ENCODE results near the gene ENPP1. TPM values are rescaled to one million over a fixed set of nuclear protein-coding genes. Genes with fewer than 3 reads are reported as not detected.

The ENPP1 gene
- total RNA-seq, 1 experiment from 2014 or later = 2.8 TPM

DNA sequence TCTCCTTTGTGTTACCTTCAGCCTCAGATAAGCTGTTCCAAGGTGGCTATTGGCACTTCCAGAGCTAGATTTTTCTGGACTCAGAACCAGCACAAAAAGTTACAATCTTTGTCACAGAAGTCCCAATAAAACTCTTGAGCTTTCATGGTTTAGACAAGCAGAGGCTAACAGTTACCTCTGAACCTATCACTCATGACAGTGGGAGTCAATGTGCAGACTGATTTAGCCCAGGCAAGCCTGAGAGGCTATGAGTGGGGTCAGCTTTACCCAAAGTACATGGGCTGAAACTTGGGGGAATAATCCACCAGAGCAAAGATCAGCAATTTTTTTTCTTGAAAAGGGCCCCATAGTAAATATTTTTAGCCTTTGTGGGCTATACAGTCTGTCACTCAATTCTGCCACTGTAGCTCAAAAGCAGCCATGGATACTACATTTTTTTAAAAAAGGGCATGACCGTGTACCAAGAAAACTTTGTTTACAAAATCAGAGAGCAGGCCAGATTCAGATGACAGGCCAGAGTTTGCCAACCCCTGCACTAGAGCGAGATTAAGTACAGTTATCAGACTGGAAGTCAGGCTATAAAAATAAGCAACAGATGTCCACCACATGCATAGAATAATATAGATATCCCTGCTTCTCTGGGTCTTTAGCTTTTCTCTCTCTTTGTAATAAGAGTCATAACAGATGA is 123.4 kb downstream of the ENPP1 start:
- BruUV-seq (replicated peaks) = no TSS peak
- TF ChIP-seq, protein P1, sequence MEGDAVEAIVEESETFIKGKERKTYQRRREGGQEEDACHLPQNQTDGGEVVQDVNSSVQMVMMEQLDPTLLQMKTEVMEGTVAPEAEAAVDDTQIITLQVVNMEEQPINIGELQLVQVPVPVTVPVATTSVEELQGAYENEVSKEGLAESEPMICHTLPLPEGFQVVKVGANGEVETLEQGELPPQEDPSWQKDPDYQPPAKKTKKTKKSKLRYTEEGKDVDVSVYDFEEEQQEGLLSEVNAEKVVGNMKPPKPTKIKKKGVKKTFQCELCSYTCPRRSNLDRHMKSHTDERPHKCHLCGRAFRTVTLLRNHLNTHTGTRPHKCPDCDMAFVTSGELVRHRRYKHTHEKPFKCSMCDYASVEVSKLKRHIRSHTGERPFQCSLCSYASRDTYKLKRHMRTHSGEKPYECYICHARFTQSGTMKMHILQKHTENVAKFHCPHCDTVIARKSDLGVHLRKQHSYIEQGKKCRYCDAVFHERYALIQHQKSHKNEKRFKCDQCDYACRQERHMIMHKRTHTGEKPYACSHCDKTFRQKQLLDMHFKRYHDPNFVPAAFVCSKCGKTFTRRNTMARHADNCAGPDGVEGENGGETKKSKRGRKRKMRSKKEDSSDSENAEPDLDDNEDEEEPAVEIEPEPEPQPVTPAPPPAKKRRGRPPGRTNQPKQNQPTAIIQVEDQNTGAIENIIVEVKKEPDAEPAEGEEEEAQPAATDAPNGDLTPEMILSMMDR (IDR thresholded peaks at IDR 0.05; ENCODE audit: unreplicated experiment) = no peak
- intact Hi-C loops (cut with micrococcal nuclease) = no loop called here
- H3K4me3 Mint-ChIP-seq (ENCODE audit: unreplicated experiment) = no peak overlapping the region
- ChIA-PET CTCF (interaction anchor here (0.6 to 2.5 kb wide), 13 partner anchors 8 to 348 kb away, joined by 3 to 13 read pairs (median 4); no protein-coding TSS in a partner anchor), POLR2A (interaction anchor here (0.5 to 0.7 kb wide), 2 partner anchors 24 to 271 kb away, joined by 3 read pairs; no protein-coding TSS in a partner anchor)
- no peaks in the 10 kb centered on the region for H3K27me3 Mint-ChIP-seq (ENCODE audit: insufficient read depth, unreplicated experiment)
- H3K27ac Mint-ChIP-seq (ENCODE audit: low read depth, unreplicated experiment) = no peak overlapping the region
- H3K4me1 Mint-ChIP-seq (ENCODE audit: insufficient read depth, unreplicated experiment) = no peaks in the 10 kb centered on the region
- no peaks in the 10 kb centered on the region for H3K9me3 Mint-ChIP-seq (ENCODE audit: unreplicated experiment)
- H3K36me3 Mint-ChIP-seq (ENCODE audit: insufficient read depth, unreplicated experiment) = no peaks in the 10 kb centered on the region
- DNase-seq (ENCODE audit: unreplicated experiment) = no peak

DNA sequence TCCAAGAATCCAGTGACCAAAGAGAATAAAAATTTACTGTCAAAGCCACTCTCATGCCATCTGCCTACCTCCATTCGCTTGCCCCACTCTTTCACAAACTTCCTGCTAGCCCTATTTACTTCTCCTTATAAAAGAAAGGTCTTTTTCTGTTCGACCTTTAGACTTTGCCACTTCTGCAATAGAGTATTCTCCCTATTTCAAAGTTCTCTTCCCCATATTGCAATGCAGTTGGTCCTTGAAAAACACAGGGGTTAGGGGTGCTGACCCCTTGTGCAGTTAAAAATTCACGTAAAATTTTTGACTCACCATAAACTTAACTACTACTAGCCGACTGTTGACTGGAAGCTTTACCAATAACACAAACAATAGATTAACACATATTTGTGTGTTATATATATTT is 128.3 kb downstream of the ENPP1 start:
- BruUV-seq (replicated peaks) = no TSS peak
- Mint-ChIP-seq H3K36me3 (ENCODE audit: insufficient read depth, unreplicated experiment) (no peaks in the 10 kb centered on the region), H3K9me3 (ENCODE audit: unreplicated experiment) (no peaks in the 10 kb centered on the region), H3K27me3 (ENCODE audit: insufficient read depth, unreplicated experiment) (no peaks in the 10 kb centered on the region), H3K4me3 (ENCODE audit: unreplicated experiment) (no peak overlapping the region), H3K4me1 (ENCODE audit: insufficient read depth, unreplicated experiment) (peaks cover 4% of the 10 kb centered on the region), H3K27ac (ENCODE audit: low read depth, unreplicated experiment) (no peak overlapping the region)
- no peak for DNase-seq (ENCODE audit: unreplicated experiment)
- CTCF ChIA-PET = interaction anchor here (1.0 to 1.7 kb wide), 3 partner anchors 11 to 344 kb away, joined by 3 to 9 read pairs (median 6); no protein-coding TSS in a partner anchor
- intact Hi-C loops (cut with micrococcal nuclease) = no loop called here
- POLR2A ChIA-PET = no interaction called here
- TF ChIP-seq, protein P1 (IDR thresholded peaks at IDR 0.05; ENCODE audit: unreplicated experiment) = no peak

DNA sequence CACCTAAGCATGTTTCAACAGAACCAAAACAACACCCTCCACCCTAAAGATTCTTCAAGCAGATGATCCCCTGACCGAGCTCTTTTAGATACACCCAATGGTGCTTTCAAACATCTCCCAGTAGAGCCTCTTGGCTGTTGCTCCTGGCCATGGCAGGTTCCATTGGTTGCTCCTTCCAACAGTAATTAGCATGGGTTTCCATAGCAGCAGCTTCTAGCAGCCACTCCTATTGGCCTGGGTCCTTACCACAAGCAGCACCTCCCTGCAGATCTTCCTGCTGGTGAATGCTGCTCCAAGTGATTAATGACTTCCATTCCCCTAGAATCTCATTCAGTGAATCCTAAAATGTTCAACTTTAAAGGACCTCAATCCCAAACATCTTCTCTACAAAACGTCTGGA is 129.4 kb downstream of the ENPP1 start:
- Mint-ChIP-seq H3K4me3 (ENCODE audit: unreplicated experiment) (no peak overlapping the region), H3K36me3 (ENCODE audit: insufficient read depth, unreplicated experiment) (no peaks in the 10 kb centered on the region), H3K27ac (ENCODE audit: low read depth, unreplicated experiment) (no peak overlapping the region), H3K9me3 (ENCODE audit: unreplicated experiment) (no peaks in the 10 kb centered on the region), H3K27me3 (ENCODE audit: insufficient read depth, unreplicated experiment) (no peaks in the 10 kb centered on the region), H3K4me1 (ENCODE audit: insufficient read depth, unreplicated experiment) (peaks cover 4% of the 10 kb centered on the region)
- BruUV-seq (replicated peaks) = no TSS peak
- TF ChIP-seq, protein P1 (IDR thresholded peaks at IDR 0.05; ENCODE audit: unreplicated experiment) = no peak
- POLR2A ChIA-PET = interaction anchor here (1.6 kb wide), 1 partner anchor 13 kb away, joined by 7 read pairs; no protein-coding TSS in a partner anchor
- intact Hi-C loops (cut with micrococcal nuclease) = no loop called here
- DNase-seq (ENCODE audit: unreplicated experiment) = no peak
- CTCF ChIA-PET = interaction anchor here (1.0 to 1.2 kb wide), 4 partner anchors 10 to 22 kb away, joined by 4 to 7 read pairs (median 5); no protein-coding TSS in a partner anchor

DNA sequence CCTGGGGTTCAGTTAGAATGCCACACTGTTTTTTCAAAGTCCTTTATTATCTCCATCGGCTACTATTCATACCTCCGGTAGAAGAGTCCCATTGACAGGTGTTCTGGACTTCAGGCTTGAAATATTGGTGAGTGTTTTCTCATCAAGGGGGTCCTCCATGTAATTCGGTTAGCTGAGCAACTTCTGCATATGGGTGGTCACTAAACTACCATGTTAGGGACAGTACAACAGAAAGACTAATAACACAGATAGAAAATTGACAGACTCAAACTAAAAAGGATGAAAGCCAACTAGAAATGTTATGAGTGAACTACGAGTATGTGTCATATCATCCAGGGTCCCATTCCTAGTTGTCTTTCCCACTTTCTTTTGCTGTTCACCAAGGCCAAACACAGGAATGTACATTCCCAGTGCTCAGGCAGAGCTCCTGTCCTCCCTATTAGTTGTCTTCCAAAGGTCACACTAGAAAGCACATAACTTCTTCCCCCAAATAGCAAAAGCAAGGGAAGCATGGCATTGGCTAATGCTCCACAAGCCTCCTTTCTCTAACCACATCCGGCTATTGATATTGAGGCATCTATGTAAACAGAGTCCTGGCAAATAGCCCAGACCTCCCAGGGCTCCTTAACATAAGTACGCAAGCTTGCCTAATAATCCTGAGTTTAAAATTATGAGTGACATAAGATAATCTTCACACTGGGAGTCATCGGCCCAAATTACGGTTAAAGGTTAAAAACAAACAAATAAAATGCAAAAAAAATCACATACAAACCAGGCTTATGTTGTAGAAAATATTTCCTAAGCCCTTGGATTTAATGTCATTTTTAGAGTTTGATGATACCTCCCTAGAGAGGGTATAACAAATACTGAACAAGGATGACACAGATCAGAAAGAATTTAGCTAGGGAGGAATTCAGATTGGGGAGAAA is 130.1 kb downstream of the ENPP1 start:
- intact Hi-C loops (cut with micrococcal nuclease) = no loop called here
- POLR2A ChIA-PET = interaction anchor here (1.6 kb wide), 1 partner anchor 12 kb away, joined by 7 read pairs; no protein-coding TSS in a partner anchor
- no peaks in the 10 kb centered on the region for H3K36me3 Mint-ChIP-seq (ENCODE audit: insufficient read depth, unreplicated experiment)
- no TSS peak for BruUV-seq (replicated peaks)
- H3K27ac Mint-ChIP-seq (ENCODE audit: low read depth, unreplicated experiment) = no peak overlapping the region
- H3K27me3 Mint-ChIP-seq (ENCODE audit: insufficient read depth, unreplicated experiment) = no peaks in the 10 kb centered on the region
- DNase-seq (ENCODE audit: unreplicated experiment) = peak; percentile 82
- CTCF ChIA-PET = interaction anchor here (0.5 to 1.5 kb wide), 8 partner anchors 11 to 1252 kb away, joined by 3 to 7 read pairs (median 4); no protein-coding TSS in a partner anchor
- no peak overlapping the region for H3K4me3 Mint-ChIP-seq (ENCODE audit: unreplicated experiment)
- TF ChIP-seq, protein P1 (IDR thresholded peaks at IDR 0.05; ENCODE audit: unreplicated experiment) = no peak
- H3K9me3 Mint-ChIP-seq (ENCODE audit: unreplicated experiment) = no peaks in the 10 kb centered on the region
- peaks cover 4% of the 10 kb centered on the region for H3K4me1 Mint-ChIP-seq (ENCODE audit: insufficient read depth, unreplicated experiment)

Measured in MCF 10A (cell line).